Activated naive CD4-positive, alpha-beta T cell (primary cell): ENCODE measurements around the gene LRRC74B.
"Not testable (repeated sequence)": the region's sequence is repeated elsewhere in the genome, so short reads cannot be mapped to it uniquely, and the experiment has no call there.

Experiments
- DNase-seq, 4 experiments: peaks; one replicate each; lab custom pipeline; 2025; lab: John Stamatoyannopoulos, UW

The LRRC74B gene

GRCh38 chr22:21077884-21078508, 32.2 kb downstream of the LRRC74B start:
- DNase-seq: no peak

- no peak for DNase-seq
These were observed 33.2 kb downstream of the LRRC74B start for GRCh38 chr22:21078916-21079315.

GRCh38 chr22:21079493-21079892, 33.7 kb downstream of the LRRC74B start:
- DNase-seq: no peak

GRCh38 chr22:21080435-21081137, 34.8 kb downstream of the LRRC74B start:
- no peak for DNase-seq

- no peak for DNase-seq
These were observed 36.5 kb downstream of the LRRC74B start for GRCh38 chr22:21082248-21082647.

- no peak for DNase-seq
These were observed 41.4 kb downstream of the LRRC74B start for GRCh38 chr22:21087119-21087518.

- not testable (repeated sequence) for DNase-seq
These were observed 42.2 kb downstream of the LRRC74B start for GRCh38 chr22:21087926-21088325.

GRCh38 chr22:21091220-21091619, 45.5 kb downstream of the LRRC74B start:
- not testable (repeated sequence) for DNase-seq

- DNase-seq: no peak
These were observed 47.2 kb downstream of the LRRC74B start for GRCh38 chr22:21092797-21093554.

- DNase-seq: not testable (repeated sequence)
These were observed 47.9 kb downstream of the LRRC74B start for GRCh38 chr22:21093555-21094137.

GRCh38 chr22:21094911-21095772, 49.4 kb downstream of the LRRC74B start:
- DNase-seq: no peak

- DNase-seq: no peak
These were observed 50.0 kb downstream of the LRRC74B start for GRCh38 chr22:21095773-21096107.

GRCh38 chr22:21096878-21097277, 51.1 kb downstream of the LRRC74B start:
- DNase-seq: not testable (repeated sequence)

- no peak for DNase-seq
These were observed 52.4 kb downstream of the LRRC74B start for GRCh38 chr22:21098099-21098671.

GRCh38 chr22:21099578-21099977, 53.8 kb downstream of the LRRC74B start:
- DNase-seq: no peak

- DNase-seq: no peak
These were observed 54.6 kb downstream of the LRRC74B start for GRCh38 chr22:21100149-21101032.

- DNase-seq: no peak
These were observed 56.3 kb downstream of the LRRC74B start for GRCh38 chr22:21101877-21102638.

- DNase-seq: peak; percentile 28 to 74 (median 52)
These were observed 57.0 kb downstream of the LRRC74B start for GRCh38 chr22:21102659-21103267.

- no peak for DNase-seq
These were observed 57.9 kb downstream of the LRRC74B start for GRCh38 chr22:21103633-21104032.
